HCT116 (cell line): ENCODE measurements around the gene ADGRB2. TPM values are rescaled to one million over a fixed set of nuclear protein-coding genes. Genes with fewer than 3 reads are reported as not detected.

ENCODE experiments used
- ATAC-seq: fragments of 200-7000 bp; cut with Tn5 transposase; 2 replicates; pipeline ENCODE4 v1.9.1; 2020; ENCODE audit warnings: mild to moderate bottlenecking, moderate library complexity
- BruUV-seq: library from RNA; stranded (reverse); fragments of 400-500 nt; replicated peaks from 2 replicates; lab custom pipeline; 2021; lab: Mats Ljungman, UMichigan
- CTCF ChIA-PET: fragments of 300-600 bp; sonication (Branson Sonifier 250); formaldehyde crosslinking; loops from one replicate; lab custom pipeline; 2021; ENCODE audit warnings: antibody characterized with exemption; lab: Charles Lee
- POLR2A ChIA-PET: fragments of 300-600, 350-600 bp; sonication (Branson Sonifier 250); formaldehyde crosslinking; loops from one replicate; lab custom pipeline; 2021; ENCODE audit warnings: antibody characterized with exemption; lab: Charles Lee
- RAD21 ChIA-PET, 2 experiments: fragments of 300-600 bp; sonication (Branson Sonifier 250); formaldehyde crosslinking; loops; one replicate each; lab custom pipeline; 2023; ENCODE audit warnings: low total read pairs in 2 of 2; ENCODE audit not compliant: uncharacterized antibody in 2 of 2, unreplicated experiment in 2 of 2, low non-redundant PET in 1 of 2; lab: Charles Lee
- DNase-seq: peaks from one replicate; pipeline ENCODE4 v3.0.0-alpha.2; 2010; ENCODE audit warnings: low read depth, low spot score
- H2AFZ ChIP-seq: fragments of 200-600 bp; shearing (Covaris generic), sonication (generic); 2 replicates; pipeline ENCODE4 v1.6.1; 2017; ENCODE audit warnings: low read depth, mixed run types, mixed read lengths, antibody characterized with exemption, low read length; ENCODE audit not compliant: poor library complexity, severe bottlenecking
- H3K27ac ChIP-seq: 2 replicates; pipeline ENCODE4 v1.5.1; 2012; ENCODE audit warnings: low read depth, low read length
- H3K27me3 ChIP-seq: fragments of 200-600 bp; sonication (generic); 2 replicates; pipeline ENCODE4 v1.6.1; 2016; ENCODE audit warnings: mixed run types, low read length, mixed read lengths; ENCODE audit not compliant: insufficient read depth
- H3K36me3 ChIP-seq, 2 experiments: fragments of 200-500 bp in 1 of 2; fragments of 200-600 bp in 1 of 2; sonication (Bioruptor generic) in 1 of 2; sonication (generic) in 1 of 2; 2 replicates each; pipeline versions ENCODE4 v1.5.1 to v1.6.1; 2014 to 2016; ENCODE audit warnings: low read length in 2 of 2, inconsistent platforms in 1 of 2, mixed read lengths in 1 of 2, mixed run types in 1 of 2; ENCODE audit not compliant: insufficient read depth in 2 of 2, control insufficient read depth in 1 of 2
- H3K4me1 ChIP-seq, 2 experiments: fragments of 200-600 bp in 1 of 2; sonication (generic) in 1 of 2; 2 replicates each; pipeline versions ENCODE4 v1.5.1 to v1.6.1; 2012 to 2017; ENCODE audit warnings: low read length in 2 of 2, inconsistent platforms in 1 of 2, mild to moderate bottlenecking in 1 of 2, mixed read lengths in 1 of 2, mixed run types in 1 of 2, moderate library complexity in 1 of 2; ENCODE audit not compliant: insufficient read depth in 2 of 2, control insufficient read depth in 1 of 2
- H3K4me2 ChIP-seq: fragments of 200-600 bp; sonication (generic); 2 replicates; pipeline ENCODE4 v1.6.1; 2017; ENCODE audit warnings: mixed run types, low read length, mixed read lengths
- H3K4me3 ChIP-seq, 2 experiments: fragments of 200-600 bp in 1 of 2; sonication (generic) in 1 of 2; replicated peaks in 1 of 2; 2 replicates each; pipeline ENCODE4 v1.5.1; 2011 to 2016; ENCODE audit warnings: low read length in 2 of 2, control low read depth in 1 of 2, low read depth in 1 of 2, mild to moderate bottlenecking in 1 of 2, mixed read lengths in 1 of 2, mixed run types in 1 of 2
- H3K79me2 ChIP-seq: fragments of 200-600 bp; sonication (generic); 2 replicates; pipeline ENCODE4 v1.6.1; 2017; ENCODE audit warnings: mild to moderate bottlenecking, mixed run types, low read length, moderate library complexity, mixed read lengths; ENCODE audit not compliant: insufficient read depth
- H3K9ac ChIP-seq: fragments of 200-600 bp; sonication (generic); 2 replicates; pipeline ENCODE4 v1.6.1; 2016; ENCODE audit warnings: low read length, mixed read lengths
- H3K9me2 ChIP-seq: fragments of 200-600 bp; sonication (generic), shearing (Covaris generic); 2 replicates; pipeline ENCODE4 v1.6.1; 2017; ENCODE audit warnings: mixed run types, mild to moderate bottlenecking, moderate library complexity; ENCODE audit not compliant: insufficient read depth
- H3K9me3 ChIP-seq, 2 experiments: fragments of 200-500 bp in 1 of 2; fragments of 200-600 bp in 1 of 2; sonication (Bioruptor generic) in 1 of 2; sonication (generic) in 1 of 2; 2 replicates each; pipeline ENCODE4 v1.6.1; 2014 to 2017; ENCODE audit warnings: low read length in 2 of 2, mixed read lengths in 2 of 2, inconsistent platforms in 1 of 2, low read depth in 1 of 2, mild to moderate bottlenecking in 1 of 2, mixed run types in 1 of 2, moderate library complexity in 1 of 2; ENCODE audit not compliant: control insufficient read depth in 1 of 2, insufficient read depth in 1 of 2
- H4K20me1 ChIP-seq: fragments of 200-600 bp; sonication (generic), shearing (Covaris generic); 2 replicates; pipeline ENCODE4 v1.6.1; 2017; ENCODE audit warnings: mixed run types, mild to moderate bottlenecking, moderate library complexity; ENCODE audit not compliant: insufficient read depth
- CTCF ChIP-seq, 3 experiments: fragments of 200-600 bp in 1 of 3; sonication (generic) in 1 of 3; IDR thresholded peaks in 2 of 3; conservative IDR thresholded peaks in 1 of 3; 2 replicates each; pipeline ENCODE4 v1.5.1; 2012 to 2017; ENCODE audit warnings: low read depth in 2 of 3, low read length in 2 of 3, antibody characterized with exemption in 1 of 3, borderline replicate concordance in 1 of 3, control low read depth in 1 of 3, mild to moderate bottlenecking in 1 of 3, mixed read lengths in 1 of 3, mixed run types in 1 of 3, moderate library complexity in 1 of 3; ENCODE audit not compliant: insufficient read depth in 1 of 3
- RAD21 ChIP-seq: IDR thresholded peaks from 2 replicates; pipeline ENCODE4 v1.6.1; 2012; ENCODE audit warnings: low read depth, mild to moderate bottlenecking
- REST ChIP-seq: IDR thresholded peaks from 2 replicates; pipeline ENCODE4 v1.6.1; 2012; ENCODE audit warnings: low read depth
- YY1 ChIP-seq: IDR thresholded peaks from 2 replicates; pipeline ENCODE4 v1.6.1; 2011; ENCODE audit warnings: low read length, low read depth, moderate library complexity, mild to moderate bottlenecking; ENCODE audit not compliant: insufficient replicate concordance; ENCODE audit errors: extremely low read depth
- intact Hi-C: fragments of 100-400 bp; cut with micrococcal nuclease; formaldehyde crosslinking; loops from 2 replicates; pipeline ENCODE4 v1.10.0; 2022
- total RNA-seq: library from RNA; stranded (reverse); gene quantifications from one replicate; pipeline ENCODE4 v1.2.1, GENCODE V29; 2021; ENCODE audit not compliant: unreplicated experiment

Gene ADGRB2
- total RNA-seq, 1 experiment from 2014 or later, result 10.1 TPM

- Histone ChIP-seq H3K79me2 (no peaks in the 10 kb centered on the region), H3K4me1 (peaks cover 3 to 22% of the 10 kb centered on the region in 2 experiments; a peak in 3 of 4 replicates), H3K9me2 (no peaks in the 10 kb centered on the region), H3K27me3 (no peaks in the 10 kb centered on the region), H3K4me3 (peak overlapping the region; percentile 66 to 76), H3K4me2 (peak overlapping the region; percentile 95), H3K9me3 (no peaks in the 10 kb centered on the region), H3K36me3 (no peaks in the 10 kb centered on the region), H2AFZ (peak overlapping the region; percentile 83), H3K27ac (no peak overlapping the region), H3K9ac (peak overlapping the region; percentile 77; the same call in 1 of the 2 replicates), H4K20me1 (no peaks in the 10 kb centered on the region)
- TF ChIP-seq CTCF (IDR thresholded peaks at IDR 0.05 in 2 of 3, conservative IDR thresholded peaks at IDR 0.05 in 1 of 3; ENCODE audit: borderline replicate concordance in 1 of 3, insufficient read depth in 1 of 3, low read depth in 2 of 3, low read length in 2 of 3) (peak; percentile 91 to 98 (median 92)), RAD21 (peak; percentile 98), YY1 (peak; percentile 44), REST (no peak)
- ChIA-PET RAD21 (interaction anchor here (0.6 to 2.5 kb wide), 29 partner anchors 10 to 411 kb away, joined by 3 to 28 read pairs (median 6); partner anchors contain the start of genes ADGRB2 (in 1 of the 2), KPNA6 (in 1 of the 2) and TINAGL1 (in 1 of the 2)), CTCF (interaction anchor here (0.5 to 2.5 kb wide), 52 partner anchors 8 to 611 kb away, joined by 3 to 105 read pairs (median 6); partner anchors contain the start of genes ADGRB2, PEF1 and SPOCD1), POLR2A (interaction anchor here (0.6 to 1.5 kb wide), 13 partner anchors 8 to 224 kb away, joined by 3 to 8 read pairs (median 3); partner anchors contain the start of genes KHDRBS1 and PEF1)
- intact Hi-C loops, result loop anchor here (1.0 to 10.0 kb wide), 6 partner anchors 27 to 605 kb away; no protein-coding TSS in a partner anchor
- ATAC-seq (peak; percentile 86), DNase-seq (peak; percentile 75)
- BruUV-seq, result no TSS peak
These were observed 25.3 kb upstream of the ADGRB2 start for GRCh38 chr1:31789259-31790065.
